OCI-LY3 (cell line): ENCODE measurements around the gene KLHL1.

ENCODE experiments used
- EZH2phosphoT487 ChIP-seq: fragments of 200-600 bp; shearing (Covaris generic); IDR thresholded peaks from 2 replicates; pipeline ENCODE4 v1.6.1; 2018; ENCODE audit warnings: antibody characterized with exemption, mixed run types, low read depth
- TF ChIP-seq, protein P1 (sequence below): fragments of 200-600, 300-600 bp; sonication (generic); IDR thresholded peaks from 2 replicates; pipeline ENCODE4 v1.5.1; 2014; ENCODE audit warnings: antibody characterized with exemption, low read length, low read depth

DNA sequence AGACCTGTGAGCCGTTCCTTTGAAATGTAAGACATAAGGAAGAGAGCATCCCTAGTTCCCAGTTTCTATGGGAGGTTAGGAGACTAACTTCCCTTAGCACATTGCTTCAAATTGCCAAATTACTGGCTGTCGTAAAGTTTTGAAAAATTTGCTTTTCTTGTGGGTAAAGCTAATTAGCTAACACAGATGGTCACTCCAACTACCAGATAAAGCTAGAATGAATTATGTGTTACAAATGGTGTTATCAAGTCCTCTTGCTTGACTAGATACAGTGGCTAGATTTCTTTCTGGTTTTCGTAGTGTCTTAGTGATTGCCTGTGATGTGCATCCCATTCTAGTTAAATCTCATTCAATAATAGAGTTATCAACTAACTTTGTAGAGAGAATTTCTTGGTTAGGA is 417.3 kb downstream of the KLHL1 start:
- TF ChIP-seq, protein P1, sequence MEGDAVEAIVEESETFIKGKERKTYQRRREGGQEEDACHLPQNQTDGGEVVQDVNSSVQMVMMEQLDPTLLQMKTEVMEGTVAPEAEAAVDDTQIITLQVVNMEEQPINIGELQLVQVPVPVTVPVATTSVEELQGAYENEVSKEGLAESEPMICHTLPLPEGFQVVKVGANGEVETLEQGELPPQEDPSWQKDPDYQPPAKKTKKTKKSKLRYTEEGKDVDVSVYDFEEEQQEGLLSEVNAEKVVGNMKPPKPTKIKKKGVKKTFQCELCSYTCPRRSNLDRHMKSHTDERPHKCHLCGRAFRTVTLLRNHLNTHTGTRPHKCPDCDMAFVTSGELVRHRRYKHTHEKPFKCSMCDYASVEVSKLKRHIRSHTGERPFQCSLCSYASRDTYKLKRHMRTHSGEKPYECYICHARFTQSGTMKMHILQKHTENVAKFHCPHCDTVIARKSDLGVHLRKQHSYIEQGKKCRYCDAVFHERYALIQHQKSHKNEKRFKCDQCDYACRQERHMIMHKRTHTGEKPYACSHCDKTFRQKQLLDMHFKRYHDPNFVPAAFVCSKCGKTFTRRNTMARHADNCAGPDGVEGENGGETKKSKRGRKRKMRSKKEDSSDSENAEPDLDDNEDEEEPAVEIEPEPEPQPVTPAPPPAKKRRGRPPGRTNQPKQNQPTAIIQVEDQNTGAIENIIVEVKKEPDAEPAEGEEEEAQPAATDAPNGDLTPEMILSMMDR, result no peak
- TF ChIP-seq EZH2phosphoT487, result no peak
